Vagina (tissue), 2 donors: ENCODE measurements around the gene RPL19. TPM values are rescaled to one million over a fixed set of nuclear protein-coding genes. Genes with fewer than 3 reads are reported as not detected.

ENCODE experiments used
- DNase-seq, 2 donors: peaks; one replicate each; pipeline ENCODE4 v3.0.0-alpha.2; 2017; ENCODE audit errors: extremely low spot score in 2 of 2
- H3K27ac ChIP-seq: fragments of 200-600 bp; sonication (generic); one replicate; pipeline ENCODE4 v1.5.1; 2019
- H3K27me3 ChIP-seq: fragments of 200-600 bp; sonication (generic); one replicate; pipeline ENCODE4 v1.5.1; 2019
- H3K36me3 ChIP-seq, 2 donors: fragments of 200-600 bp; sonication (generic); one replicate each; pipeline ENCODE4 v1.5.1; 2017 to 2019
- H3K4me1 ChIP-seq: fragments of 200-600 bp; sonication (generic); one replicate; pipeline ENCODE4 v1.5.1; 2019
- H3K4me3 ChIP-seq, 2 donors: fragments of 200-600 bp; sonication (generic); 1 replicate in 1 of 2; 2 replicates in 1 of 2; pipeline ENCODE4 v1.5.1; 2016 to 2019
- H3K9me3 ChIP-seq: fragments of 200-600 bp; sonication (generic); one replicate; pipeline ENCODE4 v1.5.1; 2019
- CTCF ChIP-seq, 3 experiments: fragments of 450-650 bp in 2 of 3; fragments of 200-600 bp in 1 of 3; sonication (generic) in 1 of 3; IDR thresholded peaks; one replicate each; pipeline ENCODE4 v1.5.1; 2017 to 2019; ENCODE audit warnings: antibody characterized with exemption in 3 of 3, mild to moderate bottlenecking in 2 of 3, moderate library complexity in 2 of 3
- POLR2A ChIP-seq, 2 donors: fragments of 450-650 bp; IDR thresholded peaks; one replicate each; pipeline ENCODE4 v1.6.1; 2017; ENCODE audit warnings: antibody characterized with exemption in 2 of 2, mild to moderate bottlenecking in 2 of 2, moderate library complexity in 2 of 2
- POLR2AphosphoS5 ChIP-seq, 2 donors: sonication (generic); formaldehyde crosslinking; IDR thresholded peaks; one replicate each; pipeline ENCODE4 v1.9.0; 2017; ENCODE audit warnings: antibody characterized with exemption in 2 of 2, mild to moderate bottlenecking in 2 of 2, low read depth in 1 of 2; ENCODE audit not compliant: insufficient read depth in 1 of 2
- intact Hi-C: fragments of 100-400 bp; cut with DNase I; formaldehyde crosslinking; loops from one replicate; pipeline ENCODE4 v1.15.1; 2023
- total RNA-seq: library from RNA; depleted of rRNA; stranded (reverse); fragments of >200 nt; gene quantifications from one replicate; pipeline ENCODE4 v1.2.3, GENCODE V29; 2016

Gene RPL19
- total RNA-seq, 1 donor from 2014 or later, result 2,758 TPM

GRCh38 chr17:39174920-39175694 is 25.0 kb upstream of the RPL19 start:
- H3K36me3 ChIP-seq, result peaks cover 0 to 11% of the 10 kb centered on the region in 2 donors
- peak; percentile 41 to 79 (median 71) for TF ChIP-seq CTCF (IDR thresholded peaks at IDR 0.05)
- TF ChIP-seq POLR2AphosphoS5 (IDR thresholded peaks at IDR 0.05; ENCODE audit: insufficient read depth in 1 of 2, low read depth in 1 of 2), result no peak
- intact Hi-C loops, result no loop called here

GRCh38 chr17:39175695-39176093 is 24.4 kb upstream of the RPL19 start:
- no peak for DNase-seq
- no peaks in the 10 kb centered on the region for H3K9me3 ChIP-seq
- H3K27me3 ChIP-seq, result no peaks in the 10 kb centered on the region
- TF ChIP-seq CTCF (IDR thresholded peaks at IDR 0.05) (no peak), POLR2AphosphoS5 (IDR thresholded peaks at IDR 0.05; ENCODE audit: insufficient read depth in 1 of 2, low read depth in 1 of 2) (no peak), POLR2A (IDR thresholded peaks at IDR 0.05) (no peak)
- H3K27ac ChIP-seq, result no peak overlapping the region
- peaks cover 0 to 11% of the 10 kb centered on the region in 2 donors for H3K36me3 ChIP-seq
- no peak overlapping the region for H3K4me3 ChIP-seq
- intact Hi-C loops, result no loop called here
- no peaks in the 10 kb centered on the region for H3K4me1 ChIP-seq

More at GRCh38 chr17:39174920-39175694, 25.0 kb upstream of the RPL19 start:
- Histone ChIP-seq H3K27me3 (no peaks in the 10 kb centered on the region), H3K9me3 (no peaks in the 10 kb centered on the region), H3K4me3 (no peak overlapping the region), H3K27ac (no peak overlapping the region), H3K4me1 (no peaks in the 10 kb centered on the region)
- no peak for DNase-seq

GRCh38 chr17:39177256-39177655 is 22.8 kb upstream of the RPL19 start:
- Histone ChIP-seq H3K4me1 (no peaks in the 10 kb centered on the region), H3K27ac (no peak overlapping the region), H3K4me3 (no peak overlapping the region), H3K9me3 (no peaks in the 10 kb centered on the region), H3K27me3 (no peaks in the 10 kb centered on the region), H3K36me3 (peaks cover 0 to 16% of the 10 kb centered on the region in 2 donors)
- TF ChIP-seq POLR2AphosphoS5 (IDR thresholded peaks at IDR 0.05; ENCODE audit: insufficient read depth in 1 of 2, low read depth in 1 of 2) (no peak), POLR2A (IDR thresholded peaks at IDR 0.05) (no peak), CTCF (IDR thresholded peaks at IDR 0.05) (no peak)
- intact Hi-C loops, result no loop called here
- DNase-seq, result no peak

- Histone ChIP-seq H3K27me3 (no peaks in the 10 kb centered on the region), H3K4me3 (no peak overlapping the region), H3K4me1 (no peaks in the 10 kb centered on the region), H3K27ac (peak overlapping the region; percentile 33), H3K9me3 (no peaks in the 10 kb centered on the region), H3K36me3 (peaks cover 0 to 24% of the 10 kb centered on the region in 2 donors)
- TF ChIP-seq POLR2AphosphoS5 (IDR thresholded peaks at IDR 0.05; ENCODE audit: insufficient read depth in 1 of 2, low read depth in 1 of 2) (peak in 1 of 2 donors; percentile 51), CTCF (IDR thresholded peaks at IDR 0.05) (no peak)
- intact Hi-C loops, result no loop called here
- no peak for DNase-seq
Observed at GRCh38 chr17:39178536-39178935, 21.5 kb upstream of the RPL19 start.

- no peaks in the 10 kb centered on the region for H3K9me3 ChIP-seq
- intact Hi-C loops, result no loop called here
- H3K4me3 ChIP-seq, result no peak overlapping the region
- peaks cover 0 to 32% of the 10 kb centered on the region in 2 donors for H3K36me3 ChIP-seq
- H3K4me1 ChIP-seq, result no peaks in the 10 kb centered on the region
- DNase-seq, result no peak
- TF ChIP-seq CTCF (IDR thresholded peaks at IDR 0.05) (no peak), POLR2A (IDR thresholded peaks at IDR 0.05) (no peak), POLR2AphosphoS5 (IDR thresholded peaks at IDR 0.05; ENCODE audit: insufficient read depth in 1 of 2, low read depth in 1 of 2) (no peak)
- no peak overlapping the region for H3K27ac ChIP-seq
- no peaks in the 10 kb centered on the region for H3K27me3 ChIP-seq
Observed at GRCh38 chr17:39181303-39181702, 18.8 kb upstream of the RPL19 start.
